Heart left ventricle (tissue), 13 donors: ENCODE results near the gene MXD1.
"Not testable (repeated sequence)": the region's sequence is repeated elsewhere in the genome, so short reads cannot be mapped to it uniquely, and the experiment has no call there.

Experiments used
- CTCF ChIP-seq, 12 donors: fragments of 200-600 bp; sonication (generic) in 4 of 12; IDR thresholded peaks; one replicate each; pipeline versions ENCODE4 v1.5.0 to v1.8.0; 2018 to 2022; ENCODE audit warnings: antibody characterized with exemption in 12 of 12, mild to moderate bottlenecking in 5 of 12
- POLR2A ChIP-seq, 2 donors: fragments of 450-650 bp; IDR thresholded peaks; one replicate each; pipeline ENCODE4 v1.6.1; 2017; ENCODE audit warnings: antibody characterized with exemption in 2 of 2, mild to moderate bottlenecking in 2 of 2, moderate library complexity in 2 of 2
- donor health status: ischemic (EF 13 %, LVEDD 7.1; RV severe dilation, severe dysfunction).
- donor health status: DM: no; HTN: yes; CAD: no.
- donor health status: DM: no; HTN: no; CAD: no.
- donor health status: ischemic (EF 25% LVEDD 6.9; RV normal size, moderate dysfunction).
- donor health status: ischemic (EF 25% LVEDD 5.7; RV mildly dilated, moderate dysfunction).
- donor health status: ischemic (EF 35%, LVEDD 5.7; RV mildly dilated, moderate dysfunction).
- donor health status: nonischemic (EF 11% LVEDD 7.7; RV severe dilation, severe dysfunction).
- donor health status: DM: yes; HTN: yes; CAD: no.
- donor health status: PGD.
- donor health status: ischemic (EF 29% LVEDD 5.4; RV normal size, mild dysfunction).
- donor health status: nonischemic (EF 23%, LVEDD 6.1; RV moderate dilation, normal function).

GRCh38 chr2:69950671-69951070, 35.8 kb downstream of the MXD1 start:
- TF ChIP-seq CTCF, POLR2A (IDR thresholded peaks at IDR 0.05): not testable (repeated sequence)
